ENCODE data around the gene ZIC2. TPM values are rescaled to one million over a fixed set of nuclear protein-coding genes. Genes with fewer than 3 reads are reported as not detected.

ZIC2 gene
- total RNA-seq, 1 donor from 2014 or later: 0.10 TPM

DNA sequence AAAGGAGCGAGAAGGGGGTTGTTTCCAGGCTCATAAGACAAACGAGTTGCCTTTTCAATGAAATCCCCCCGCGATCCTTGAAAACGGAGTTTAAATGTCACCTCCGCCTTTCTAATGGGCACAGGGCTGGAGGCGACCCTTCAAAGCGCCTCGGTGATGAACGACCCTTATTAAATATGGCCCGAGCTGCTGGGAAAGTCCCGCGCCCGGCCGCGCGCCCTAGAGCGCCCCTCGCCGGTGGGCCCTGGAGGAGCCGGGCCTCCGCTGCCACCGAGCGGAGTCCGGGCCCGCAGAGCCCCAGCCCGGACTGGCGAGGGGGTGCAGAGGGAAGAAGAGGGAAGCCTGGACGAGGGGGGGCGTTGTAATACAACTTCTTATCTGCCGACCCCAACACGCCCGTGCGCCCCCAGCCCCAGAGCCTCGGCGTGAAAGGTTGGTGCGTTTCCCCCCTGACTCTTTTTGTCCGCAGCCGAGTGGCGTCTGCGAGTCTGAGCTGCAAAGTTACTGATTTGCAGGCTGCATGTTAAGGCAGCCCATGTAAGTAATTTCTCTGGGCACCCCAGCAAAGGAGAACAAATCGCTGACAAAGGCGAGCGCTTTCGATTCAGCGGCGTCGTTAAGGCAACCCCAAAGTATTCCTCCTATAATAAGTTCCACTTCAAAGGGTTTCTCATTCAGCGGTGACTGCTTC, 21.9 kb upstream of the ZIC2 start:
- no peak for DNase-seq

DNA sequence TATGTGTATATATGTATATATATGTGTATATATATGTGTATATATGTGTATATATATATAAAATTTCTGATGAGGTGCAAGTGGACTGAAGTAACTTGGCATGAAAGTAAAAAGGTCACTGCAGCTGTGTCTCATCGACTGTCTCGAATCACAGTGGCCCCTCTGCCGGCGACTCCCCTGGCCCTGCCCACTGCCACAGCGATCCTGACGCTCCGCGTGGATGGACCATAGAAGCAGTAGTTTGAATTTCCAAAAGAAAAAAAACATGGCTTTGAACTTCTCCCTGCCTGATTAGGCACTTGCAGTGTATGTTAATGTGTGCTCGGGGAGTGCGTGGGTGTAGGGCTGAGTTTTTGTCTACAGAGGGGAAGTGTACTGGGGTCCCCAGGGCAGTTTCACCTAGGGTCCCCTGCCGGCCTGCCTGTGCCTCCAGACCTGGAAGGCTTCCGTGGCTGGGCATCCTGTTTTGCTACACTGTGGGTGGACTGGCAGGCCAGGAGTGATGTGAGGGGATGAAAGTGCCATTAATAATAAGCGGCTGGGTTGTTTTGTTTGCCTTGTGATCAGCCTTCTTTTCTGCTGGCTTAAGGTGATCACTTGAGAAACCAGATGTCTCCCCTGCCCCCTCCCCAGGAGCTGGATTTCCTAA, 20.8 kb upstream of the ZIC2 start:
- DNase-seq: no peak

DNA sequence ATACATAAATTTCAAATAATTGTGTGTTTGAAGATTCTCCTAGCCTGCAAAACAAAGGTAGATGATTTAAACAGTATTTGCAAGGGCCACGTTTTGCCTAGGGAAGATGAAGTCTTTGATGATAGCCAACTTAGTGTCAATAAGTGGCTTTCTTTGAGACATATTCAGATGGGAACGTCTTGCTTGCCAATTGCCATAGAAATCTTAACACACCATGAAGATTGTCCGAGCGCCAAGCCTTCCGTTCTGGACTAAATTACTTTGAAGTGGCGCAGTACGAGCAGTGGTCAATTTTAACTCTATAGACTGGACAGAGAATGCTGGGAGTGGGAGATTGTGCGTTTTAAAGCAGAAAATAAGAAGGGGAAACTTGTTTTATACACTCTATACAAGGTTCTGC, 19.9 kb upstream of the ZIC2 start:
- DNase-seq: no peak

DNA sequence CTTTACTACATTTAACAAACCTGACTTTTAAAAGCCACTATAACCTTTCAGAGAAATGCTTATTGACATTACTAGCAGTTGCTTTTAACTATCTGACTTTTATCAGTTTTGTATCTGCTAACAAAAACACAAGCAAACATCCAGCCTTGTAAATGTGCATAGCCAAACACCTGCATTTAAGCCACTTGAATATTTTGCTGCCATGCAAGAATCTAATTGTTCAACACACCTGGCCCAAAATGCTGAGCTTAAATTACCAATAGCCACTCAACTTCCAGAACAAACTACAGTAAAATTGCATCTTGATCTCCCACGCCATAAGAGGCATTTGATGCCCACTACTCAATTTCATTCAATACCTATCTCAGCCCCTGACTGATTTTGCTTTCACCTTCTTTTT, 19.3 kb upstream of the ZIC2 start:
- no peak for DNase-seq

DNA sequence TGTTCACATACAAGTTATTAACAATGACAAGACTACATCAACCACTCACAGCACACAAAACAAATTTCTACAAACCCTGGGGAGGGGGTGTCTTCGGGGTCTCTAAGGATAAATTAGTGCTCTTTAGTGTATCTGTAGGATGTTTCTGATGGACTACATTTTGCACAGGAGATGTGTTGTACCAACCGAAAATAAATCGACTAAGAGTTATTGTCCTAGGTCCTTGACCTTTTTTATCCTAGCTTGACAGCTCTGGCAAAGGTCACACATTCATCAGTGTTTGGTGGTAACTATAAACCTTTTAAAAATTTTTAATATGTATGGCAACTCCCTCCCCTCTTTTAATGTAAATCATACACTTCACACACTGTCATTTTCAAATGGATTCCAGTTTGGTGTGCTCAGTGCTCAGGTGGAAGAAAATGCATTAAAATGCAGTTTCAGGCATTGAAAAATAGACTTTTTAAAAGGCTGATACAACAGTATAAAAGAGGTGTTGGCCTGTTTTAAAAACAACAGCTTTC, 17.7 kb upstream of the ZIC2 start:
- no peak for DNase-seq

DNA sequence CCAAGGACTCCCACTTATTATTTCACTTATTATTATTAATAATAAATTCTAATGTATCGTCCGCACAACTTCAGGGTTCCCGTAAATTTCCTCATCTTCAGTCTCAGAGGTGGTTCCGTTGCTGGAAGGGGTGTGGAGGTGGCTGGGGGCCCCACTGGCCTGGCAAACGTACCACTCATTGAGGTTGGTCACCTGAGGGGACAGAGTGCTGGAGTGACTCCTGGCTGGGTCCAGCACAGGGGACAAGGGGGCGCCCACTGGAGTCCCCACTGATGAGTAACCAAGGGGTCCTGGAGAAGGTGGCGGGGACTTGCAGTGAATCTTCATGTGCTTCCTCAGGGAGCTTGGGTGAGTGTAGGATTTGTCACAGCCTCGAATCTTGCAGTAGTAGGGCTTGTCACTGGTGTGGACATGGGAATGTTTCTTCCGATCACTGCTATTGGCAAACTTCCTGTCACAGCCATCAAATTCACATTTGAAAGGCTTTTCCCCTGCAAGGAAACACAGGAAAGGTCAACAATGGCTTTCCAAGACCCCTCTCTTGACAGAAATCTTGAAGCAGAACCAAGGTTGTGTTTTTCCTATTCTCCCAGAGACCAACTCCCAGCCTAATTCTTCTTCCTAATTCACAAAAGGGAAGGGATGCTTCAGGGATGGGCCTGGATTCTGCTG, 16.1 kb upstream of the ZIC2 start:
- DNase-seq: no peak

DNA sequence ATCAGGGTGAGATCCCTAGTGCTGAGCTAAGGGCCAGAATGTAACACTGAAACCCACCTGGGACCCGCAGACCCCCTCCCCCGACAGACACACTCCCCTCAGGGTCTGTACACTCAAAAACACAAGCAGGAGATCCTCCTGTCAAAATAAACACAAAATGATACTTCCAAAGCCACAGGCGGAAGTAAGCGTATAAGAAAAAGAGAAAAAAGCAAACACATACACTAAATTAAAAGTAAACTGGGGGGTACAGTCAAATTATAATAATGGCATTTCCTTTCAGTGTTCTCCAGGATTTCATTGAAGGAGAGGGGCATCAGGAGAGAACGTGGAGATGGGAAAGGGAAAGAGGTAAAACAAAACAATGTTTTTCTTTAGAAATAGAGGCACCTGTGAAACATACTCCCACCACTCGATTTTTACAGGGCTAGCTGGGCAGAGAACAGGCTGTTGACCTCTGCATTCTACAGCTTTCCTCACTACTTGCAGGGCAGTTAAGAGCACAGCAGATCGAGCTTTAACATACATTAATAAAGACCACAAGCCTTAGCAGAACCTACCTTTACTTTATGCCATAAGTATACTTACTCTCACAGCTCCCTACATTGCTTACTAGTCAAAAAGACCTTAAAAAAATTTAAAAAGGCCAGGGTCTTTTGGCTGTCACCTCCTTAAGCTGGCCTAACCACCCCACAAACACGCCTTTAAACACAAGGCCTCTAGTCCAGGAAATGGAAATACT, 15.3 kb upstream of the ZIC2 start:
- DNase-seq: no peak

DNA sequence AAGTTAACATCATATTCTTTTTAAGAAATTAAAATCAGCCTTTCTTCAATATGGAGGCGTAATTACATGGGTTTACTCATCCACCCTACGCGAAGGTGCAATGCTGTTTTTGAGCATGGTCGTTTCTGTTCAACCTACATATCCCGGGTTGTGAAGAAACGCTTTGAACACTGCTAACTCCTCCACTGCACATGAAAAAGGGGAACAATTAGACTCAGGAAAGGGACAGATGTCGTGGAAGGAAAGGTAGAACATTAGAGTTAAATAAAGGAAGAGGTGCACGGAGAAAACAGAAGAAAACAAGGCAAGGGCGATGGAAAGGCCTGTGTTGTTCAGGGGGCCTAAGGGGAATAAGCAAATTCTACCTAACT, 14.1 kb upstream of the ZIC2 start:
- DNase-seq: no peak

DNA sequence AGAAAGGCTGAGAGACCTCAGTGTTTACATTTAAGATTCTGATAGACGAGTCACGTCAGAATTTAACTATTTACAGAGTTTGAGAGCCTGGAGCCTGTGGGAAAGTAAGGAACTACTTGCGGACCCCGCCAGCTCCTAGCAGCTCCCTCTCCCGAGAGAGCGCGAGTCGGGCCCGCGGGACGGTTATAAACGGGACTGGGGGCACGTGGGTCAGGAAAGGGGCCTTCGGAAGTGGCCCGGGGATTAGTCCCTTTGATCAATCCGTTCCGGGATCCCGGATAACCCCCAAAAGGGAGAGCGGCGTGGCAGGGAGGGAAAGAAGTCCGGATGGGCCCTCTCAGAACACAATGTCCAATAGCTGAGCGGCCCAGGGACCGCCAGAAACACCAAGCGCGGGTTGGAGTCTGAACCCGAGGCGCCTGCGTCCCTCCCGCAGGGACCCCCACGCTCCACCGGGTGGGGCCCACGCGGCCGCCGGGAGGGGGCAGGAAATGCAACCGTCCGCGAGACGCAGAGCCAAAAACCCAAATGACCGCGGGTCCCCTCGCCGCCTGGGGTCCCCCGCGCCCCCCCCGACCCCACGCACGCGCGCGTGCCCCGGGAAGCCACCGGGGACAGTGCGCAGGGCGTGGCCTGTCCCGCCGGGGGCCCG, 13.6 kb upstream of the ZIC2 start:
- DNase-seq: no peak

DNA sequence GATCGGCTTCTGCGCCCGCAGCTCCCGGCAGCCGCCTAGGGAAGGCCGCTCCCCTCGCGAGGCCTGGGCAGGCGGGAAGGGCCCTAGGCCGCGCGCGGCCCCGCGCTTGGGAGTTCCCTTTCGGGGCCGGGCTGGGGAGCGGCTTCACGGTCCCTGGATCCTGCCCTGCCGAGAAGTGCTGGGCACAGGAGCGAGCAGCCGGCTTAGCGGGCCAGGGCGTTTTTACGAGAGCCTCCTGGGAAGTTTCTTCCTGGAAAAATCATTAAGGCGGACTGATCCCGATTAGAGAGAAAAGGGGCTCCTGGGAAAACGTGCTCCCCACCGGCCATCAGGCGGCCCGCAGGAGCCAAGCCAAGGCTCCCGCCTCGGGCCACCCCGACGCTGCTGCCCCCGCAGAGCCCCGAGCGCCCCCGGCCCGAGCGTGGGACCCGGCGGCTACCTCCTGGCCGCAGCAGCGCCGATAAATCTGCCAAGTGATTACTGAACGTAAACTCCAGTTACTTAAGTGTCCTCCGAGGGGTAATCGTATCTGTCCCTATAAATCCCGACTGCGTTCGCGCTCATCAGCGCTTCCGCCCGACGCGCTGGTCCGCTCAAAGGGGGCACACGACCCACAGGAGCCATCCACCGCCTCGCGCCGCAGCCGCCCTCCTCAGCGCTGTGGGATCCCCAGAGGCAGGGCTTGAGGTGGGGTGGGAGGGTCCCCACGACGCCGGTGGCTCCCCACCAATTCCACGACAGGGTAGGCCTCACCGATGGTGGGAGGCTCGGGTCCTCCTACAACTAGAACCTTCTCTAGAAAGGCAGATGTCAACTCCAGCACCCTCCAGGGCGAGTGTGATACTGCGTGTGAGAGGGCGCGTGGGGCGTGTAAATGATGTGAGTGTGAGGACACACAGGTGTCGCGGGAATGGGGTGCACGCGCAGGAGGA, 12.8 kb upstream of the ZIC2 start:
- DNase-seq: no peak

DNA sequence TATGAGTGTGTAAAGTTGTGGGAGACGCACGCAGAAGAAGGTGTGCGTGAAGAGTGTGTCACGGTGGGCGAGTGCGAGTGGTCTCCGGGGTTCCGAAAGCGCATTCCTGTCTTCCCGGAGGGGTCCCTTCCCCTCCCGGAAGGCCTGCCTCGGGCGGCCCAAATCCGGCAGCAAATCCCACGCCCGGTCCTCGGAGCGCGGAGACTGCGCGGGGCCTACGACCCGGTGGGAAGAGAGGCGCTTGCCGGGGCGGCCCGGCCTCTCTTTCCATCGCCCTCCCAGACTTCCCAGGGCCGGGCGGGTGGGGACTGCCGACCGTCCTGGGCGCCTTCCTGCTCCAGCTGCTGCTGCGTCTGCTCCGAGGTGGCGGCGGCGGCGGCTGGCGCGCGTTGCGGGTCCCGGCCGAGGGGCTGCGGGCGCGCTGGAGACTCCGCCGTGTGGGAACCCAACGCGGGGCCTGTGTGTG, 12.1 kb upstream of the ZIC2 start:
- DNase-seq: no peak

DNA sequence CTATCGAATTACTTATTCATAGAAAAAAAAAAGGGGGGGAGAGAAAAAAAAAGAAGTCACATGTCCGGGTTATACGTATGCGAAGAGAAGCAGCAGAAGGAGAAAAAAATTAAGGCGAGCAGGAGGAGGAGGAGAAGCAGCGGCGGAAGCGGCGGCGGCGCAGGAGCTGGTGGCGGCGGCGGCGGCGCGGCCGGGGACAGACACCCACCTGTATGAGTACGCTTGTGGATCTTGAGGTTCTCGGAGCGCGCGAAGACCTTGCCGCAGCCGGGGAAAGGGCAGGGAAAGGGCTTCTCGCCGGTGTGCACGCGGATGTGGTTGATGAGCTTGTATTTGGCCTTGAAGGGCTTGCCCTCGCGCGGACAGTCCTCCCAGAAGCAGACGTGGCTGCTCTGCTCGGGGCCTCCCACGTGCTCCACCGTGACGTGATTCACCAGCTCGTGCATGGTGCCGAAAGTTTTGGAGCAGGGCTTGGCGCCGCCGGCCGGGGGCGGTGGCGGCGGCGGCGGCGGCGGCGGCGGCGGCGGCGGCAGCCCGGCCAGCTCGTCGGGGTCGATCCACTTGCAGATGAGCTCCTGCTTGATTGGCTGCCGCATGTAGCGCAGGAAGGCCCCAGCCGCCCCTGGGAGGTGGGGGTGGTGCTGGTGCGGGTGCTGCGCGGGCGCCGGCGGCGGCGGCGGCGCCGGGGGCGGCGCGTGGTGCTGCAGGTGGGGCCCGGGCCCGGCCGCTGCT, 11.5 kb upstream of the ZIC2 start:
- DNase-seq: no peak

DNA sequence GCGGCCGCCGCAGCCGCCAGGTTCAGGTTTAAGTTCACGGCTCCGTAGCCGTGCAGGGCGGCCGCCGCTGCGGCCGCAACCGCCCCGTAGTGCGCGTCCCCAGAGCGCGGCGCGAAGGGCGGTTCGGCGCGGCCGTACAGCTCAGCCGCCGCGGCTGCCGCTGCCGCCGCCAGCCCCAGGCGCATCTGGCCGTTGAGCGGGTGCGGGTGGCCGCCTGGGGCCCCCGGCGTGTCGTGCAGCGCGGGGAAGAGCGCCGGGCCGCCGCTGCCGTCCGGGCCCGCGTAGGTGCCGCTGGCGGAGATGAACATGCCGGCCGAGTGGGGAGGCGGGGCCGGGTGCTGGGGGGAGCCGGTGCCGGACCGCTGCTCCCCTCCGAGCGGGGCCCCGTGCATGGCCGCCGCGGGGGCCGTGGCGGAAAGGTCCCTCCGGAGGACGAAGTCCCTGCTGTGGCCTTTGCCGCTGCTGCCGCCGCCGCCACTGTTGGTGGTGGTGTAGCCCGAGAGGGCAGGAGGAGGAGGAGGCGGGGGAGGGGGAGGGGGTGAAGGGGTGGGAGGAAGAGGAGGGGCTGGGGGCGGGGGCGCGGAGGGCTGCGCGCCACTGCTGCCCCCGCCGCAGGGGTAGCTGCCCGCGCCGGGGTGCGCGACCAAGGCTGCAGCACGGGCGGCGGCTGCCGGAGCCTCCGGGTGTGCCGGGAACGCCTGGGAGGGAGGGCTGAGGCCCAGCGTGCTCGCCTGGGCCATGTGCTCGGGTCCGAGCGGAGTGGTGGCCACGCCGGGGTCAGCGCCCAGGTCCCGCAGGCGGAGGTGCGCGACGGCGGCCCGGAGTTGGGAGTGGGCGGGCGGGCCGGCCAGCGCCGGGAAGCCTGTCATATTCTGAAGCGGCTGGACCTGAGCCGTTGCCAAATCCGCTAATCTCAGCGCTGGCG, 10.7 kb upstream of the ZIC2 start:
- DNase-seq: no peak

DNA sequence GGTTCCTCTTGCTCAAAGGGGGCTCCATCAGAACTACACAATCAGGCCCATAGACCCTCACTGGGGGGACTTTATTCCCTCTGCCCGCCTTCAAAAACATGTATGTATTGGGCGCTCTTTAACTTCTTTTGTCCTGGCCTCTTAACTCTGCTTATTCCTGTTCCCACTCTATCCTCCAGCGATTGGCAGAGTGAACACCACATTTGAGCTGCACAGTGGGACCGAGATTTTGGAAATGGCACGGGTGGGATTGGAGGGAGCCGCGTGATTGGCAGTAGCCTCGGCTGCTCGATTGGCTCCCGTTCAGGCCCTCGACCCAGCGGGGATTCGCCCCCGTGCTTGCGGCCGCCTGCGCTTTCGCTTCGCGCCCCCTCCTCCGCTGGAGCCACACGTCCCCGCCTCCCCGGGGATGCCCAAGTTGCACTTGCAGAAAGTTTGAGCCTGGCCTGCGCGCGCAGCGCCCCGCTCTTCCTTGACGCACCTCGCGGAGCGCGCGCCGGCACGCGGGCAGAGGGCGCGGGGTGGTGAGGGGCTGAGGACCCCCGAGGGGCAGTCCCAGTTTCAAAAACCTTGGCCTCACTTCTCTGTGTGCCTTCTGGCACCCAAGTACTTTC, 9.9 kb upstream of the ZIC2 start, which contains the start of gene ZIC5:
Gene ZIC5 (minus strand): TSS at position 192 of the 614 bp plus-strand sequence. CDS start 164 bp downstream, at position 28.
- DNase-seq: no peak

DNA sequence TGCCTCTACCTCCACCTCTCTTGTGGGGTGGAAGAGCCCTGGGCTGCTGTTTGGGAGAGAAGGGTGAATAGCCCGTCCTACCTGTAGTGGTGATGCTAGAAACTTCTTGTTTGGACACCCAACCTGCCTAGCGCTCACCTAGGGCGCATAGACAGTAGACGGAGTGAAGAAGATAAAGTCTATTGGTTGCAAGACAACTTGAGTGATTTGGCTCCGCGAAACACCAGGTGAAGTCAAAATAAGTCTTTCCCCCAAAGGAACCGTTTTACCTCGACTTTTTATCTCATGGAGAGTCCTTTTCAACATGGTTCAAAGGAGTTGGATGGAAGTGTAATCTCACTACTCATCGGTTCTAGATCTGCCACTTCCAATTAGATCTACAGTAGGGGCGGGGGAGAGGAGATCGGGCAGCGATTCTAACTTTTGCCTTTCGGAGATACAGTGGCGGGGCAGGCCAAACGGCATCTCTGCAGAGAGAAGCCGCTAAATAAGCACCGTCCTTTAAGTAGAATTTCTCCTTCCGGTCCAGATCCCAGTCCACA, 9.3 kb upstream of the ZIC2 start:
- DNase-seq: no peak

DNA sequence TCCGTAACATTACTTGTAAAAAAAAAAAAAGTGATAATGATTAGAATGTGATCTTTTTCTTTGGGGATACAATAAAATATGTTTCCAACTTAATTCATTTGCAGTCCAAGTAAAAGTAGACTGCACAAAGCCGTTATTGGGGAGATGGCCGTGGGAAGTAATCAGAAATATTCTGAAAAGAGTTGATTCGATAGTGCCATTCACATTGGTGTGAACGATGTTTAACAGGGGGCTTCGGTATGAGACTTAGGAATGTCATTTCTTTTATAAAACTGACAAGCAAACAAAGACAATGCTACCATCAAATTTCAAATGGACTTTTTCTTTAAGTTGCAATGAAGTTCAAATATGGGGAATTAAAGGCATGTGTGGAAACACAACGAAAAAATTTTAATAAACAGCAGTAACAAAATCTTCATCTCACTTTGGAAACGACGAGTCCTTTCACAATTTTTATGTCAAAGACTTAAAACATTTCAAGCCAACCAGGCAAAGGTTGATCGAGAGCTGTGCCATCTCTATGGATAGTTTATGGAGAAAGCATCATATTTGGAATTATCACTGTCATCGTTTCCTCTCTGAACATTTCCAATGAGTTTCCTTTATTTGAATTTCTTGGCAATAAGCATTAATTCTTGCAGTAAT, 8.3 kb upstream of the ZIC2 start:
- no peak for DNase-seq

DNA sequence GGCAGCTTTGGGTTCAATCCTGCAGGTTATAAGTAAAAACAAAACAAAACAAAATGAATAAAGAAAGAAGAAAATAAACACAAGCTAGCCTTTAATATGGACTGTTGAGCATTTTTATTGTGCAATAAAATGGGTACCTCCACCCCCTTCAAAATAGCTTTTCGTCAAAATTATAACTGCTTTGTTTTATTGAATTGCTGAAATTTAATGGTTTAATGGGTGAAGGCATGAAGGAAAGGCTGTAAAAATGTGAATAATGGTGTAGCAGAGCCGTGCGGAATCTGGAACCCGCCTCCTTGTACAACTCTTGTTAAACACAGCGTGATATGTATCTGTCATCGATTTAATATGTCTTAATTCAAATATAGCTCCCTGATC, 7.8 kb upstream of the ZIC2 start:
- DNase-seq: no peak

Measured in skin of body (tissue), 2 donors.